Activated B cell treated with CpG ODN at 0.5 μM for 24 hours (primary cell): Measurements from ENCODE around the gene ZNF326. TPM values are rescaled to one million over a fixed set of nuclear protein-coding genes. Genes with fewer than 3 reads are reported as not detected.
"Not testable (repeated sequence)": the region's sequence is repeated elsewhere in the genome, so short reads cannot be mapped to it uniquely, and the experiment has no call there.

Source experiments
- ATAC-seq: fragments of 200-7000 bp; cut with Tn5 transposase; one replicate; pipeline ENCODE4 v1.10.0; 2021; ENCODE audit warnings: low read depth, mild to moderate bottlenecking, moderate library complexity
- CTCF ChIA-PET: fragments of 350-600 bp; sonication (Branson Sonifier 250); formaldehyde crosslinking; loops from one replicate; lab custom pipeline; 2021; ENCODE audit warnings: antibody characterized with exemption; lab: Charles Lee
- POLR2A ChIA-PET: fragments of 350-600 bp; sonication (Branson Sonifier 250); formaldehyde crosslinking; loops from one replicate; lab custom pipeline; 2021; ENCODE audit warnings: antibody characterized with exemption; lab: Charles Lee
- DNase-seq: peaks from one replicate; pipeline ENCODE4 v3.0.0; 2022
- H3K27ac Mint-ChIP-seq: one replicate; pipeline ENCODE4 v1.8.0; 2020; ENCODE audit warnings: mixed read lengths
- H3K27me3 Mint-ChIP-seq: one replicate; pipeline ENCODE4 v1.8.0; 2021; ENCODE audit warnings: mixed read lengths
- H3K36me3 Mint-ChIP-seq: one replicate; pipeline ENCODE4 v1.8.0; 2021; ENCODE audit warnings: low read depth, mixed read lengths
- H3K4me1 Mint-ChIP-seq: one replicate; pipeline ENCODE4 v1.8.0; 2021; ENCODE audit warnings: mixed read lengths
- H3K4me3 Mint-ChIP-seq: one replicate; pipeline ENCODE4 v1.8.0; 2020; ENCODE audit warnings: mild to moderate bottlenecking, mixed read lengths
- H3K9me3 Mint-ChIP-seq: one replicate; pipeline ENCODE4 v1.8.0; 2020; ENCODE audit warnings: mixed read lengths
- intact Hi-C: fragments of 100-400 bp; cut with micrococcal nuclease; formaldehyde crosslinking; loops from one replicate; pipeline ENCODE4 v1.15.1; 2024
- total RNA-seq: library from RNA; stranded (reverse); gene quantifications from 2 replicates; pipeline ENCODE4 v1.2.3, GENCODE V29; 2022
- TF ChIP-seq, protein P1 (sequence below): fragments of 200-600 bp; IDR thresholded peaks from one replicate; pipeline ENCODE4 v1.8.0; 2022; ENCODE audit warnings: antibody characterized with exemption, mild to moderate bottlenecking

ZNF326 gene
- total RNA-seq, 1 donor from 2014 or later = 30.3 TPM

DNA sequence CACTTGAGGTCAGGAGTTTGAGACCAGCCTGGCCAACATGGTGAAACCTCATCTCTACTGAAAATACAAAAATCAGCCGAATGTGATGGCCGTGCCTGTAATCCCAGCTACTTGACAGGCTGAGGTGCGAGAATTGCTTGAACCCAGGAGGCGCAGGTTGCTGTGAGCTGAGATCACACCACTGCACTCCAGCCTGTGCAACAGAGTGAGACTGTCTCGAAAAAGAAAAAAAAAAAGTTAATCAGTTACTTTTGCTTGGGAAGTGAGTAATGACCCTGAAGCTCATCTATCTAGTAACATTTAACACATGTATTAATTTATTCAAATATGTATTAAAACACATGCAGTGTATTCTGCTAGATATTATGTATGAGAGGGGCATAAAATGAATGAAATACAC is 49.4 kb downstream of the ZNF326 start:
- CTCF ChIA-PET = interaction anchor here (0.6 kb wide), 1 partner anchor 1397 kb away, joined by 3 read pairs; no protein-coding TSS in a partner anchor
- no peaks in the 10 kb centered on the region for H3K36me3 Mint-ChIP-seq
- H3K9me3 Mint-ChIP-seq = no peaks in the 10 kb centered on the region
- POLR2A ChIA-PET = no interaction called here
- DNase-seq (no peak), ATAC-seq (no peak)
- TF ChIP-seq, protein P1, sequence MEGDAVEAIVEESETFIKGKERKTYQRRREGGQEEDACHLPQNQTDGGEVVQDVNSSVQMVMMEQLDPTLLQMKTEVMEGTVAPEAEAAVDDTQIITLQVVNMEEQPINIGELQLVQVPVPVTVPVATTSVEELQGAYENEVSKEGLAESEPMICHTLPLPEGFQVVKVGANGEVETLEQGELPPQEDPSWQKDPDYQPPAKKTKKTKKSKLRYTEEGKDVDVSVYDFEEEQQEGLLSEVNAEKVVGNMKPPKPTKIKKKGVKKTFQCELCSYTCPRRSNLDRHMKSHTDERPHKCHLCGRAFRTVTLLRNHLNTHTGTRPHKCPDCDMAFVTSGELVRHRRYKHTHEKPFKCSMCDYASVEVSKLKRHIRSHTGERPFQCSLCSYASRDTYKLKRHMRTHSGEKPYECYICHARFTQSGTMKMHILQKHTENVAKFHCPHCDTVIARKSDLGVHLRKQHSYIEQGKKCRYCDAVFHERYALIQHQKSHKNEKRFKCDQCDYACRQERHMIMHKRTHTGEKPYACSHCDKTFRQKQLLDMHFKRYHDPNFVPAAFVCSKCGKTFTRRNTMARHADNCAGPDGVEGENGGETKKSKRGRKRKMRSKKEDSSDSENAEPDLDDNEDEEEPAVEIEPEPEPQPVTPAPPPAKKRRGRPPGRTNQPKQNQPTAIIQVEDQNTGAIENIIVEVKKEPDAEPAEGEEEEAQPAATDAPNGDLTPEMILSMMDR = no peak
- H3K4me1 Mint-ChIP-seq = no peaks in the 10 kb centered on the region
- no peaks in the 10 kb centered on the region for H3K27me3 Mint-ChIP-seq
- H3K4me3 Mint-ChIP-seq = no peak overlapping the region
- intact Hi-C loops = no loop called here
- H3K27ac Mint-ChIP-seq = no peak overlapping the region

DNA sequence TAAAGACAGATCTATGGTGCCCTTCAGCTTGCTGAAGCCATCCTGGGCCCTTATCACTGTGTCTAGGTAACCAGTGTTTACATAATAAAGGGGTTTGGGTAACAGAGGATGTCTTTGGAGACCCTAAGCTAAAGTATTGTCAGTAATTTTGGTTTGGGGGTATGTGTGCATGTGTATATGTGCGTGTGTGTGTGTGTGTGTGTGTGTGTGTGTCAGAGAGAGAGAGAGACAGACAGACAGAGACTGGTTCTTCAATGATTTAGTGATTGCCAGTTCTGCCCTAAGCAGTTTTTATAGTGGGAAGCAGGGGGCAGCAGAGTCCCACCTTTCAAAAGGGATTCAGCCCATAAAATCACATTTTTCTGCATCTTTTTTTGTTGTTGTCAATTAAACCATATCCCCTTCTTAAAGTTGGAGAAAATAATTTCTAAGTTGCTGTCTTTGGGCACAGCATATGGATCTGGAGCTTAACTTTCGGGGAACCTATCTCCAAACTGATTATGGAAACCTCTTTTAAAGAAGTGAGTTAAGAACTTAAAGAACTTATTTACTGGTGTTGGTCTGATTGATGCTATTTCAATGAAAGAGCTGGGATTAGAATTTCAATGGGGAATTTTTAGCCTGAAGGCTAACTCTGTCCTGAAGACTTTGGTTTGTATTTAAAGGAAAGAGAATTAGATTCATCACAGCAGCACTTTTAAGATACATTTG is 51.1 kb downstream of the ZNF326 start:
- POLR2A ChIA-PET = no interaction called here
- intact Hi-C loops = loop anchor here (2.0 to 5.0 kb wide), 2 partner anchors 1119 to 1881 kb away; no protein-coding TSS in a partner anchor
- CTCF ChIA-PET = interaction anchor here (1.8 kb wide), 1 partner anchor 9 kb away, joined by 4 read pairs; no protein-coding TSS in a partner anchor
- H3K27me3 Mint-ChIP-seq = no peaks in the 10 kb centered on the region
- no peaks in the 10 kb centered on the region for H3K9me3 Mint-ChIP-seq
- DNase-seq = no peak
- ATAC-seq = no peak
- no peak overlapping the region for H3K4me3 Mint-ChIP-seq
- TF ChIP-seq, protein P1 = no peak
- no peaks in the 10 kb centered on the region for H3K4me1 Mint-ChIP-seq
- no peak overlapping the region for H3K27ac Mint-ChIP-seq
- H3K36me3 Mint-ChIP-seq = no peaks in the 10 kb centered on the region

- H3K4me1 Mint-ChIP-seq = no peaks in the 10 kb centered on the region
- H3K9me3 Mint-ChIP-seq = no peaks in the 10 kb centered on the region
- H3K4me3 Mint-ChIP-seq = no peak overlapping the region
- H3K27me3 Mint-ChIP-seq = peaks cover 4% of the 10 kb centered on the region
- intact Hi-C loops = loop anchor here (2.0 to 5.0 kb wide), 2 partner anchors 1118 to 1881 kb away; no protein-coding TSS in a partner anchor
- DNase-seq (no peak), ATAC-seq (no peak)
- ChIA-PET CTCF (interaction anchor here (1.8 kb wide), 1 partner anchor 8 kb away, joined by 4 read pairs; no protein-coding TSS in a partner anchor), POLR2A (no interaction called here)
- H3K27ac Mint-ChIP-seq = no peak overlapping the region
- no peaks in the 10 kb centered on the region for H3K36me3 Mint-ChIP-seq
- TF ChIP-seq, protein P1 = no peak
Observed at GRCh38 chr1:90046635-90047034, 51.7 kb downstream of the ZNF326 start.

DNA sequence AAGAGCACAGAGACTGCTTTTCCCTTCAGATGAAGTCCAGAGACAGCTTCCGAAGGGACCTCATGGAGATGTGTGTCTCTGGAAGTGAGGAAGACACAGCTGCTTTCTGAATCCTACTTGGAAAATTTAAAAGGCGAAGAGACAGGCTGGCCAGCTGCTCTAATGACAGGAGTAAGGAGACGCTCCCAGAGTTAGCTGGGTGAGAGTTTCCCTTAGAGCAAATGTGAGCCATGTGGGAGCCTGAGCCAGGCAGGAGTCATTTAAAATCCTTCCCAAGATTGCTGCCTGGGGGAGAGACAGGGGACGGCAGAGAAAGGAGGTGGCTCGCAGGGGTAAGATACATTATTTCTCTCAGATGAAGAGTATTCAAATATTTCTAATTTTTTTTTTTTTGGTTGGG is 53.1 kb downstream of the ZNF326 start:
- no peak for DNase-seq
- H3K4me1 Mint-ChIP-seq = no peaks in the 10 kb centered on the region
- TF ChIP-seq, protein P1 = no peak
- no peaks in the 10 kb centered on the region for H3K36me3 Mint-ChIP-seq
- no peak overlapping the region for H3K4me3 Mint-ChIP-seq
- H3K9me3 Mint-ChIP-seq = no peaks in the 10 kb centered on the region
- ChIA-PET CTCF (interaction anchor here (0.7 kb wide), 1 partner anchor 47 kb away, joined by 4 read pairs; no protein-coding TSS in a partner anchor), POLR2A (interaction anchor here (0.6 kb wide), 1 partner anchor 17 kb away, joined by 5 read pairs; no protein-coding TSS in a partner anchor)
- ATAC-seq = no peak
- intact Hi-C loops = loop anchor here (5.0 kb wide), 1 partner anchor 1879 kb away; no protein-coding TSS in a partner anchor
- peaks cover 8% of the 10 kb centered on the region for H3K27me3 Mint-ChIP-seq
- H3K27ac Mint-ChIP-seq = no peak overlapping the region

DNA sequence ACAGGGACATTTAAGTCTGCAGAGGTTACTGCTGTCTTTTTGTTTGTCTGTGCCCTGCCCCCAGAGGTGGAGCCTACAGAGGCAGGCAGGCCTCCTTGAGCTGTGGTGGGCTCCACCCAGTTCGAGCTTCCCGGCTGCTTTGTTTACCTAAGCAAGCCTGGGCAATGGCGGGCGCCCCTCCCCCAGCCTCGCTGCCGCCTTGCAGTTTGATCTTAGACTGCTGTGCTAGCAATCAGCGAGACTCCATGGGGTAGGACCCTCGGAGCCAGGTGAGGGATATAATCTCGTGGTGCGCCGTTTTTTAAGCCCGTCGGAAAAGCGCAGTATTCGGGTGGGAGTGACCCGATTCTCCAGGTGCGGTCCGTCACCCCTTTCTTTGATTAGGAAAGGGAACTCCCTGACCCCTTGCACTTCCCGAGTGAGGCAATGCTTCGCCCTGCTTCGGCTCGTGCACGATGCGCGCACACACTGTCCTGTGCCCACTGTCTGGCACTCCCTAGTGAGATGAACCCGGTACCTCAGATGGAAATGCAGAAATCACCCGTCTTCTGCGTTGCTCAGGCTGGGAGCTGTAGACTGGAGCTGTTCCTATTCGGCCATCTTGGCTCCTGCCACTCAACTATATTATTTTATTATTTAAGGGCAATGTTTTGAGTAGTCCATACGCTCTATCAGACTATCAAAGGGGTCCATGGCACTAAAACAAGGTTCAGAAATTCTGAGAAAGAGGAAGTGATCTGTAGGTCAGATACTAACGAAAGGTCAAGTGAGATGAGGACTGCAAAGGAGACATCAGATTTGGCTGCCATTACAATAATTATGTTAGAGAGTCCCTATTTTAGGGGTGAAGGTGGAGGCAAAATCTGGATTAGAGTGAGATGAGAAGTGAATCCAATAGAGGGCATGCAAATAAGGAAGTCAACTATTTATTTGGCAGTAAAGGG is 68.1 kb downstream of the ZNF326 start:
- H3K36me3 Mint-ChIP-seq, H3K9me3 Mint-ChIP-seq, H3K27me3 Mint-ChIP-seq, H3K4me3 Mint-ChIP-seq, CTCF ChIA-PET, DNase-seq, H3K27ac Mint-ChIP-seq, POLR2A ChIA-PET, H3K4me1 Mint-ChIP-seq, intact Hi-C loops, ATAC-seq: not testable (repeated sequence)

DNA sequence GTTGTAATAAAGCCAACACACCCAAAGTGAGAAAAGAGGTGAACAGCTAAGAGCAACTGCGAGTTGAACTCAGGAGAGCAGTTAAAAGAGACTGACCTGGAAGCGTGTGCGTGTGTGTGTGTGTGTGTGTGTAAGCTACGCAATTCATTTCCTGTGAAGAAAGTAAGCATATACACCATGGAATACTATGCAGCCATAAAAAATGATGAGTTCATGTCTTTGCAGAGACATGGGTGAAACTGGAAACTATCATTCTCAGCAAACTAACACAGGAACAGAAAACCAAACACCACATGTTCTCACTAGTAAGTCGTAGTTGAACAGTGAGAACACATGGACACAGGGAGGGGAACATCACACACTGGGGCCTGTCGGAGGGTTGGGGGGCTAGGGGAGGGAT is 69.2 kb downstream of the ZNF326 start:
- H3K4me3 Mint-ChIP-seq, H3K9me3 Mint-ChIP-seq, H3K36me3 Mint-ChIP-seq, intact Hi-C loops, DNase-seq, ATAC-seq, H3K27me3 Mint-ChIP-seq, H3K27ac Mint-ChIP-seq, POLR2A ChIA-PET, H3K4me1 Mint-ChIP-seq, CTCF ChIA-PET: not testable (repeated sequence)
